H54 (cell line): ENCODE data around the gene USF2.

Source experiments
- DNase-seq: peaks from one replicate; pipeline ENCODE4 v3.0.0; 2011; ENCODE audit warnings: low spot score, mixed read lengths; ENCODE audit not compliant: insufficient read length
- FAIRE-seq: peaks from 3 replicates; lab custom pipeline; 2011; peaks lifted over from hg19 to GRCh38; lab: Jason Lieb, UNC
- POLR2A ChIP-seq: IDR thresholded peaks from 2 replicates; pipeline ENCODE4 v1.6.1; 2011; ENCODE audit warnings: low read depth, mild to moderate bottlenecking, low read length

Gene USF2

GRCh38 chr19:35292421-35293362 is 23.9 kb downstream of the USF2 start:
- FAIRE-seq (no peak), DNase-seq (no peak)
- TF ChIP-seq POLR2A = no peak

- TF ChIP-seq POLR2A = no peak
- no peak for FAIRE-seq
- DNase-seq = no peak
Observed at GRCh38 chr19:35293363-35293739, 24.6 kb downstream of the USF2 start.

DNA sequence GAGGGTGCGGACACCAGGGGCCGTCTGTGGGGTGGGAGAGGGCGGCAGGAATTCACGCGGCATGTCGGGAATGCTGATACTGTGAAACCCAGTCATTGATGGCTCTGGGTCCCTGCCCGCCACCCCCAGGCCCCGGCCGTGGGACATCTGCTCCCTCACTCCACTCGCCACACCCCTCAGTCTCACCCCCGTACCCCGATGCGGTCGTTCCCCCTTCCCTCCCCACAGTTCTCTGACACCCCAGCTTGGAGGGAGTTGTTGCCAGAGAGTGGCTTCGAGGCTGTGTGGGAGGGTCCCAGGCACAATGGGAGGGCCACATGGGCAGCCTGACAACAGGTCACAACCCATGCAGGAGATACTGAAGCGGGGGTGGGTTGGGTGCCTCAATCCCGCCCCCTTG is 25.0 kb downstream of the USF2 start:
- FAIRE-seq (no peak), DNase-seq (no peak)
- TF ChIP-seq POLR2A = no peak

DNA sequence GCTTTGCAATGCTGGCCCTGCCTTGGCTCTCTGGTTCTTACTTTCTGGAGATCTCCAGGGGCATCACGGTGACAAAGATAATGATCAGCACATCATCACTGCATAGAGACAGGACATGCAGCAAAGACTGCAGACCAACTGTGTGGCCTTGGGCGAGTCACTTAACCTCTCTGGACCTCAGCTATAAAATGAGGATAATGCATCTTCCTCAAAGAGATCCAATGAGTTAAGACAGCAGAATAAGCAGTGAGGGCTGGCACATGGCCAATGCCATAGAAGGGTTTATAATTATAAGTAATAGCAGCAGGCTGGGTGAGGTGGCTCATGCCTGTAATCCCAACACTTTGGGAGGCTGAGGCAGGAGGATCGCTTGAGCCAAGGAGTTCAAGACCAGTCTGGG is 25.6 kb downstream of the USF2 start:
- no peak for TF ChIP-seq POLR2A
- FAIRE-seq (no peak), DNase-seq (no peak)

DNA sequence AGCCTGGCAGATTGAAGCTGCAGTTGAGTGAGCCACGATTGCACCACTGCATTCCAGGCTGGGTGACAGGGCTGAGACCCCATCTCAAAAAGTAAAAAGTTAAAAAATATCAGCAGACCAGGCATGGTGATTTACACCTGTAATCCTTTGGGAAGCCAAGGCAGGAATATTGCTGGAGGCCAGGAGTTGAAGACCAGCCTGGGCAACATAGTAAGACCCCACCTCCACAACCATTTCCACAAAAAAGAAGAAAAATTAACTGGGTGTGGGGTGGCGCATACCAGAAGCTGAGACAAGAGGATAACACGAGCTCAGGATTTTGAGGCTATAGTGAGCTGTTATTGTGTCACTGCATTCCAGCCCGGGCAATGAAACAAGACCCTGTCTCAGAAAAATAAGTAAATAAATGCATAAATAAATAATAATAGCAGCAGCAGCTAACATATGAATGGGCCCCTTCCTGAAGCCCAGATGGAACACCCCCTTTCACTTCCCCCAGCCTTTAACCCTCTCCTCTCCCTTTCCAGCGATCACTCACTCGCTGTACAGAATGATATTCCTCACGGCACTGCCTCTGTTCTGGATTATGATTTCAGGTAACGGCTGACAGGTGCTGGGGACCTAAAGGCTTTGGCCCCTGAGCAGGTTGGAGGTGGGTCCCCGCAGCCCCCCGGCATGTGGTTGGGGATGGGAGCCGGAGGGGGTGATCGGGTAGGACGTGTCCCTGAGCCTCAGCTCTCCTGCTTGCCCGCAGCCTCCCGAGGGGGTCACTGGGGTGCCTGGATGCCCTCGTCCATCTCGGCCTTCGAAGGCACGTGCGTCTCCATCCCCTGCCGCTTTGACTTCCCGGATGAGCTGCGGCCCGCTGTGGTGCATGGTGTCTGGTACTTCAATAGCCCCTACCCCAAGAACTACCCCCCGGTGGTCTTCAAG is 26.4 kb downstream of the USF2 start:
- TF ChIP-seq POLR2A = no peak
- DNase-seq (no peak), FAIRE-seq (no peak)

GRCh38 chr19:35295792-35296462 is 27.2 kb downstream of the USF2 start:
- FAIRE-seq (no peak), DNase-seq (no peak)
- TF ChIP-seq POLR2A = no peak

- DNase-seq (no peak), FAIRE-seq (no peak)
Observed at GRCh38 chr19:35296644-35297514, 28.1 kb downstream of the USF2 start.

DNA sequence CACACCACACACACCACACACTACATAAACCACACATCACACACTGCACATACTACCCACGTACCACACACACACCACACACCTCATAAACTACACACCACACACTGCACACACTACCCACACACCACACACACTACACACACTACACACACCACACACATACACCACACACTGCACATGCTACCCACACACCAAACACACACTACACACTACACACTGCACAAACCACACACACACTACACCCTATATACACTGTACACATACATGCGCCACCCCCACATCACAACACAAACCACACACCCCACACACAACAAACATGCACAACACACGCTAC is 28.7 kb downstream of the USF2 start:
- TF ChIP-seq POLR2A = no peak
- FAIRE-seq = no peak
- DNase-seq = no peak

More at GRCh38 chr19:35296644-35297514, 28.1 kb downstream of the USF2 start:
- TF ChIP-seq POLR2A = no peak

DNA sequence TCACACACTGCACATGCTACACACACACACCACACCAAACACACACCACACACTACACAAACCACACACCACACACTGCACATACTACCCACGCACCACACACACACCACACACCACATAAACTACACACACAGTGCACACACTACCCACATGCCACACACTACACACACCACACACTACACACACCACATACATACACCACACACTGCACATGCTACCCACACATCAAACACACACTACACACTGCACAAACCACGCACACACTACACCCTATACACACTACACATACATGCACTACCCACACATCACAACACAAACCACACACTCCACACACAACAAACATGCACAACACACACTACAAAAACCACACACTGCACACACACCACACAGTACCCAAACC is 29.2 kb downstream of the USF2 start:
- FAIRE-seq = no peak
- TF ChIP-seq POLR2A = no peak
- no peak for DNase-seq

DNA sequence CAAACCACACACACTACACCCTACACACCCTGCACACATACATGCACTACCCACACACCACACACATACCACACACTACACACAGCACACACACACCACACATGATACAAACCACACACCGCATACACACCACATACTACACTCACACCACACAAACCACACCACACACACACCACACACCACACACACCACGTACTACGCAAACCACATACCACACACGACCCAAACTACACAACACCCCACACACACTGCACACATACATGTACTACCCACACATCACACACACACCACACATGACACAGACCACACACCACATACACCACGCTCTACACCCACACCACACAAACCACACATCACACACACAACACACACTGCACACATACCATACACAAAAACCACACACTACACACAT is 29.8 kb downstream of the USF2 start:
- DNase-seq = no peak
- no peak for TF ChIP-seq POLR2A
- FAIRE-seq = no peak

DNA sequence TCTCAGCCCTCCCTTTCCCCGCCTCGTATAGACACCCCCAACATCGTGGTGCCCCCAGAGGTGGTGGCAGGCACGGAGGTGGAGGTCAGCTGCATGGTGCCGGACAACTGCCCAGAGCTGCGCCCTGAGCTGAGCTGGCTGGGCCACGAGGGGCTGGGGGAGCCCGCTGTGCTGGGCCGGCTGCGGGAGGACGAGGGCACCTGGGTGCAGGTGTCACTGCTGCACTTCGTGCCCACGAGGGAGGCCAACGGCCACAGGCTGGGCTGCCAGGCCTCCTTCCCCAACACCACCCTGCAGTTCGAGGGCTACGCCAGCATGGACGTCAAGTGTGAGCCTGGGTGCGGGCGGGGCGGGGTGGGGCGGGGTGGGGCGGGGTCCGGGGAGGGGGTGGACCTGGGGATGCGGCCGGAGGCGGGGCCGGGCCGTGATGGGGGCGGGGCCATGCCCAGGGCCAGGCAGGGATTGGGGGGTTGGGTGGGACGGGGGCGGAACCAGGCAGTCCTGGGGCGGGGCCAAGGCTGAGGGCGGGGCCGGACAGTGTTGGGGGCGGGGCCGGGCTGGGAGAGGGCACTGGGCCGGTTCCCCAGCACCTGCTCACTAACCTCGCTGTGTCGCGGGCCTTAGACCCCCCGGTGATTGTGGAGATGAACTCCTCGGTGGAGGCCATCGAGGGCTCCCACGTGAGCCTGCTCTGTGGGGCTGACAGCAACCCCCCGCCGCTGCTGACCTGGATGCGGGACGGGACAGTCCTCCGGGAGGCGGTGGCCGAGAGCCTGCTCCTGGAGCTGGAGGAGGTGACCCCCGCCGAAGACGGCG is 31.0 kb downstream of the USF2 start:
- no peak for TF ChIP-seq POLR2A
- DNase-seq (no peak), FAIRE-seq (no peak)

GRCh38 chr19:35300339-35300649 is 31.5 kb downstream of the USF2 start:
- no peak for TF ChIP-seq POLR2A
- FAIRE-seq = no peak

DNA sequence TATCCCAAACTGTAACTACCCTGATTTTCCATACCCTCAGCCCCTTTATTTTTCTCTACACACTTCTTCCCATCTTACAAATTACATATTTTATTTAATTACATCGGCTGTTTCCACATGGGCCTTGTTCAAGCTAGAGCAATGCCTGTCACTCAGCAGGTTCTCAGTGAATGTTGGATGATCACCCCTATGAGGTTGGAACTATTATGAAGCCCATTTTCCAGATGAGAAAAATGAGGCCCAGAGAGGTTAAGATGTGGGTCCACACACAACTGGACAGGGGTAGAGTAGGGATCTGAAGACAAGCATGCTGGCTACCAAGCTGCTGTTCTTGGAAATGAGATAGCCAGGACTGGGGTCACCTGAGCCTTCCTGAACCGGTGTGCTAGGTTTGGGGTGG is 33.2 kb downstream of the USF2 start:
- no peak for FAIRE-seq
- no peak for TF ChIP-seq POLR2A
- DNase-seq = no peak

More at GRCh38 chr19:35300339-35300649, 31.5 kb downstream of the USF2 start:
- DNase-seq = no peak
